A204.1 (cell line): ENCODE results near the gene PACSIN1.
"Not testable (repeated sequence)": the region's sequence is repeated elsewhere in the genome, so short reads cannot be mapped to it uniquely, and the experiment has no call there.

Experiments used
- FAIRE-seq: peaks from 2 replicates; lab custom pipeline; 2012; peaks lifted over from hg19 to GRCh38; lab: Jason Lieb, UNC

Gene PACSIN1

DNA sequence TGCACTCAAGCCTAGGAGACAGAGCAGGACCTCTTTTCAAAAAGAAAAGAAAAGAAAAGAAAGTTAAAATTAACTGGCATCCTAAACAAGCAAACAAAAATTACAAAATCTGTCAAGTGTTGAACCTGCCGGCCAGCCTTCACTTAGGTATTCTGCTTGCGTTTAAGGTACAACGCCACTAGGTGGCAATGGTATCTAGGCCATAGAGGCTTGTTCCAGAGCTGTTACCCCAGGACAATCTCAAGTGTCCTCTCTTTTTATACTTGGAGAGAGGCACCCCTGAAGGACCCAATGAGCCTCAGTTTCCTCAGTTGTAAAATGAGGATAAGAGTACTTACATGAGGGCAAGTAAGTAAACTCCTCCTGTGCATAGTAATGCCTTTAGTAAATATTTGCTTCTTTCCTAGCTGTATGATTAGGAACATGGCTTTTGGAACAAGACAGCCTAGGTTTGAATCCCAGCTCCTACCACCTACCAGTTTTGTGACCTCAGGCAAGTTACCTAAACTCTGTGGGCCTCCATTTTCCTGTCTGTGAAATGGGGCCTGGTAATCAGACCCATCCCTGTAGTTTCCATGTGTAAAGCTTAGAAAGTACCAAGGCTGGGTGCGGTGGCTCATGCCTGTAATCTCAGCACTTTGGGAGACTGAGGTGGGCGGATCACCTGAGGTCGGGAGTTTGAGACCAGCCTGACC, 5.8 kb upstream of the PACSIN1 start:
- peak; percentile 66 for FAIRE-seq

DNA sequence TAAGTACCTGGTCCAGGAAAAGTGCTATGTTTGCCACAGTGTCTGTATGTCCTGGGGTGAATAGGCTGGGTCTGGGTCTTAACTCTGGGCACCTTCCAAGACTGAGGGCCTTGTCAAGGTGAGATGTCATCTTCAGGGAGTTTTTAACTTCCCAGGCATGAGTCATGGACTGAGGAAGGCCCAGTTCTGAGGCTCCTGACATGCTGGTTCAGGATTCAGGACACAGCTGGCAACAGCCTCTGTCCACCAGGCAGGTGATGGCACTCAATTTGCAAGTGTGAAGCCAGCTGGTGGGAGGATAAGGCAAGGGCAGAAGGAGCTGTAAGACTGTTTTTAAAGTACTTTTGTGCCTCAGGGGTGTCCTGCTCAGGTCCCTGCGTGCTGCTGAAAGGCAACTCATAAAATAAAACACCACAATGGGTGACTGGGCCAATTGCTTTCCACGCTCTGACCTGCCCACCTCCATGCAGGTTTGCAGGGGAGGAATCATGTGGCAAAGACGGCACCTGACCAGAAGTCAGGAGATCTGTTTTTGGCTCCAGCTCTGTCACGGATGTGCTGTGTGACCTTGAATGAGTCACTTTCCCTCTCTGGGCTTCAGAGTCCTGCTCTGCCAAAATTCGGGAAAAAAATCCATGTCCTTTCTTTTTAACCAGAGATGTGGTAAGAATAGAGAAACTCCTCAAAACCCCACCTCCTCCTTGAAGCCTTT, 4.9 kb upstream of the PACSIN1 start:
- FAIRE-seq = no peak

DNA sequence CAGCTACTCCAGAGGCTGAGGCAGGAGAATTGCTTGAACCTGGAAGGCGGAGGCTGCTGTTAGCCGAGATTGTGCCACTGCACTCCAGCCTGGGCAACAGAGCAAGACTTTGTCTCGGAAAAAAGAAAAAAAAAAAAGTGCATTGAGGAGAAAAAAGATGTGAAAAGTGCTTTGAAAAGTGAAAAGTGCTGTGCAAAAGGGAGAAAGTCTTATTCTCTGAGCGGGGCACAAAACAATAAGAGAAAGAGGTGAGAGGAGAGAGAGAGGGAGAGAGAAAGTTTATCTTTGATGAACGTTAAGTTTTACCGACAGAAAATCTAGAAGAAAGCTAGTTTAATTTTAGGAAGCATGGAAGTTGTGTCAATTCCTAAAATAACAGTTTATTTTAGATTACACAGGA, 3.9 kb upstream of the PACSIN1 start:
- no peak for FAIRE-seq

DNA sequence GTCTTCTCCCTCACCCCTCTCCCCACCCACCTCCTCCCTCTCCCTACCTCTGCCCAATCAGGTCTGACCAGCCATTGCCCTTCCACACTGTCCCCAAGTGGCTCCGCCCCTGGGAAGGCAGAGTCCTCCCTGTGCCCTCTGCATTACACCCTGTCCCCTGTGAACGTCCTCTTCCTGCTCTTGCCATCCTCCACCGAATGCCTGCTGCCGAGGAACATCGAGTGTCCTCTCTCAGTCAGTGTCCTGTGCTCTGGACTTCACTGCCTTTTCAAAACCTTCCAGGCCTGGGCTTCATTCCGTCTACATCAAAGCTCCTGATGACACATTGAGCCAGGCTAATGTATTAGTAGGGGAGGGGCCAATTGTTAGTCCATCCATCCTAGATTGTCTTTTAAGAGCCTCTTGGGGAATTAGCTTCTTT, 3.3 kb upstream of the PACSIN1 start:
- no peak for FAIRE-seq

DNA sequence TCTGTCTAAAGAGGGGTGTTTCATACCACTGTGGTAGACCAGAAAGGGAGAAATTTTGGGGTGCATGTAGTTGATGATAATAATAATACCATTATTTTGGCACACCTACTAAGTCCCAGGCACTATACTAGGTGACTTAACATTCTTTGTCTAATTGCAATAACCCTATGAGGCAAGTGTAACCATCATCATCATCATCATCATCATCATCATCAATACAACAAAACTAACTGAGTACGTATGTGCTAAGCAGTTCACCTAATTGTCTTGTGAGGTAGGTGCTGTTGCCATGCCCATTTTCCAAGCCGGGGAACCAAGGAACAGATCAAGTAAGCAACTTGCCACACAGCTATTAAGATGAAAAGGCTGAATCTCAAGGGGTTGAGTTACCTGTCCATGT, 2.6 kb upstream of the PACSIN1 start:
- no peak for FAIRE-seq

DNA sequence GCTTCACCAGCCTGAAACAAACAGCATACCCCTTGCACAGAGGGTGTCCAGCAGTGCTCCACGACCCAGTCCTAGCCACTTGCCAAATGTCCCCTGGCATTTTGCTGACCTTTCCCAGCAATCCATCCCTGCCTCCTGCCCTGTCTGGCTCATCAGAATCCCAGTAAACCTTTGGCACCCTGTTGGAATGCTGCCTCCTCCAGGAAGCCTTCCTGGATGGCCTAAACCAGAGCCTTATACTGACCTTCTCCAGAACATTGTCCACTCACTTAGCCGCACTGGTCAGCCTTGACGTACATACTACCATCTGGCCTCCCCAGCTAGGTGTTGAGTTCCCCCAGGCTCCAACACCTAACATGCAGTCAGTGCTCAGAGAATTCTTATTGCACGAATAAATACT, 2.0 kb upstream of the PACSIN1 start:
- FAIRE-seq = no peak

DNA sequence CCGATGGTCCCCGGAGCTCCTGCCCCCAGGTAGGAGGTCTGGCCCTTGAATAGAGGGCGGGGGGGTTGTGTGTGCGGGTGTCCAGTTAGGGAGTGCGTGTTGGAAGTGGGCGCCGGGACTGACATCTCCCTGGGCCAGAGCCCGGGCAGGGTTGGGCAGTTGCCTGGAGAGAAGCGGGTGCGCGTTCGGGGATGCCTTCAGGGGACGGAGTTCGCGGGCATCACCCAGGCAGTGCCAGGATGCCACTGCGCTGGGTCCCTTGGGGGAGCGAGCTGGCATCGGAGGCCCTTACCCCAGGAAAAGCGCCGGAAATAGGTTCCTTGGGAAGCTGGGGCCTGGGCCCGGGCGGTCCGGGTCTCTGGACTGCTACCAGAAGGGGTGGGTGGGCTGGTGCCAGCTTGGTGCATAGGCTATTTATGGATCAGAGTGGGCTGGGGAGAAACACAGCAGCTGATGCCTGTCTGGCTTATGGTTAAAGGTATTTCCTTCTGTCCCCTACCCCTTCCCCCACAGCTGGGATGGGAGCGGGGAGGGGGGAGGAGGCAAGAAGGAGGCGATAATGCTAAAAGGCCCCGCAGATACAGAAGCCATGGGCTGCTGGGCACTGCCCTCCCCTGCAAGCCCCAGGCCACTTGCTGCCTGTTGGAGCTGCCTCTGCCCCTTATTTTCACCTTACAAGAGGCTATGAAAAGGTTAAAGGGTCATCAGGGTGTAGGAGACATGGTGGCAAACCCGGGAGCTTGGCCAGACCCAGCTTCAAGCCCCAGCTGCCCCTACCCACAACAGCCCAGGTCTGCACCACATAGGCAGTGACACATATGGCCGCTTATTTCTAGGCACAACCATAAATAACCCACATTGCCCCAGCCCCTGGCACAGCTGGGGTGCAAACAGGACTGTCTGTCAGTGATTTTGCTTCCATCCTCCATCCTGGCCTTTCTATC, 638 bp downstream of the PACSIN1 start:
- FAIRE-seq = no peak

DNA sequence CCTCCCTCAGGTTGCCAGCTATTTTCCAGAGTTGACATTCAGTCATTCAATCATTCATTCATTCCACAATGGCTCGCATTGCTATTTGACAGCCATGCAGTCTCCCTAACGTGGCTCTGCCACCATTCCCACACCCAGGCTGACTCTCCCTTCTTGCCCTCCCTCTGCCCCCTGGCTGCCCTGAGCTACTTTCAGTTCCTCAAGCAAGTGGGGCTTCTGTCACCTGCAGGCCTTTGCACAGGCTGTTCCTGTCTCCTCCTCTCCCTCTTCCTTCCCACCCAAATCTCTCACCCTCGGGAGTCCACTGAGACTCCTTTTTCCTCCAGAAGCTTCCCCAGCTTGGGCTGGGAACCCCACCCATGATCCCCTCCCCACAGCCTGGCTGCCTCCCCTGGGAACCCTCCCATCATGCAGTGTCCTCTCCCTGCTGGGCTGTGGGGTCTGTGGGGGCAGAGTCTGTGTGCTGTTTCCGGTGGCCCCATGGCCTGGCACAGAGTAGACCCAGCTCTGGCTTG, 2.6 kb downstream of the PACSIN1 start:
- no peak for FAIRE-seq

DNA sequence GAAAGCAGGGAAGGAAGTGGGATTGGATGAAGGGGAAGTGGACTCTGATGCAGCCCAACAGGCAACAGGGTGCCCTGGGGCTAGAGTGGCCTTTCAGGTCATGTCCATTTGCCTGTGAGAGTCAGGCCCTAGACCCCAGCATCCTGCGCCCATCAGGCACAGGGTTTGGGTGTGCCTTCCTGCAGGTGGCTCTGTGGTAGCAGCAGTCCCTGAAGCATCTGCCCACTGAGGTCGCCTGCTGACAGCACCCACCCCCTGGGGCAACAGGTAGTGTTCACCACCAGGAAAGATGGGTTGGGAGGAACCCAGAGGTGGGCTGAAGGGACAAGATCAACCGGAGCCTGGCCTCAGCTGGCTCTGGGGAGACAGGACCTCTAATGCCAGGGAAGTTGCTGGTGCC, 3.6 kb downstream of the PACSIN1 start:
- no peak for FAIRE-seq

DNA sequence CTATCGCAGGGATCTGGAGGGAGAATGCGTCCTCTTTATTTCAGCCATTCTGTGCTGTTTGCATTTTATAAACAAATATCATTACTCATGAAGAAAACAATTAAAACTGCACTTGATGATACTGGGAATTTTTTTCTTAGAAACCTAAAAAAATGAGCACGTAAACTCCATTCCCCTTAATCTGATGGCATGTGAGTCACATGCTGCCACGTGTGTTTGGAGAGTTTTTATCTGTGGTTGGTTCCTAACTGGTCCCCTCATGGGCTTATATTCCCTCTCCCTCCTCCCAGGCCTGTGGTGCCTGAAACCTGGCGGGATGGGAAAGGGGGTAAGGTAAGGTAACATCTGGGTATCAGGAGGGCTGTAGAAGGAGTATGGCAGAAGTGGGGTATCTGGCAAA, 6.5 kb downstream of the PACSIN1 start:
- no peak for FAIRE-seq

DNA sequence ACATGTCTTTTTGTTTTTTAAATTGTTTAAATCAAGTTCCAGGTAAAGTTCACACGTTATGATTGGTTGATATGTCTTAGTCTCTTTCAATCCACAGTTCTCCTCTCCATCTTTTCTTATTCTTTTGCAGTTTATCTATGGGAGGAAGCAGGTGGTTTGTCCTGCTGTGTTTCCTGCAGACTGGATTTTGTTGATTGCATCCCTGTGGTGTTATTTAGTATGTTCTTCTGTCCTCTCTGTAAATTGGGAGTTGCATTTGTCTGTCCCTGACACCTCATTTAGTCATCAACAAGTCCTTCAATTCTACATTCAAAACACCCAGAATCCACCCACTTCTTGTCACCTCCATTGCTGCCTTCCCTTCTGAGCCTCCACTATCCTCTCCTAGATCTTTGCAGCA, 8.1 kb downstream of the PACSIN1 start:
- no peak for FAIRE-seq

DNA sequence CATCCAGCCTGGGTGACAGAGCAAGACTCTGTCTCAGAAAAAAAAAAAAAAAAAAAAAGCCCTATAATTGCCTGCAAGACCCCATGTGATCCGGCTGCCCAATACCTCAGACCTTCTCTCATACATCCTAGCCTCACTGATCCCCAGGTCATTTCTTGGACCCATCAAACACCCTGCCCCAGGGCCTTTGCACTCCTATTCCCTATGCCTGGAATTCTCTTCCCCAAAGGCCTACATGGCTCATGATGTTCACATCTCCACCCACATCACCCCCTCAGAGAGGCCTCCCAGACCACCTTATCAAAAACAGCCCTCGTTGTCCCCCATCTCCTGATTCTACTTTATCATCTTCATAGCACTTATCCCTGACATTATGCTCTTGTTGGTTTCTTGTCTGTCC, 8.9 kb downstream of the PACSIN1 start:
- no peak for FAIRE-seq

DNA sequence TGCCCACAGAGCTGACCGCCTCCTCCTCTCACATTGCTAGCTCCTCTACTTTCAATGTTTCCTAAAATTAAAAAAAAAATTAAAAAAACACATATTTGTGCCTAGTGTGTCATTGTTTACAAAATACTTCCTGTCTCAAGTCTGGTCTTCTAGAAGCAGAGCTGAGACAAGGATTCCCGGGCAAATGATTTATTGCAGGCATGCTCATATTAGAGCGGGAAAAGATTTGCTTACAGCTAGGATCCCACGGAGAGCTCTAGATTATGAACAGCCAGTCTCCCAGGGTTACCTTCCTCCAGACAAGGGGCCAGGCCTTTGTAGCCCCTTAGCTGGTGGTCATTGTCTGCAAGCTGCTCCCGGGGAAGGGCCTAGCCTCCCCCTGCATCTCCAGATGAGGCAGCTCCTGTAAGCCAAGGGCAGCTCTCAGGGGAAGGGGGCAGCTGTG, 9.4 kb downstream of the PACSIN1 start:
- no peak for FAIRE-seq

DNA sequence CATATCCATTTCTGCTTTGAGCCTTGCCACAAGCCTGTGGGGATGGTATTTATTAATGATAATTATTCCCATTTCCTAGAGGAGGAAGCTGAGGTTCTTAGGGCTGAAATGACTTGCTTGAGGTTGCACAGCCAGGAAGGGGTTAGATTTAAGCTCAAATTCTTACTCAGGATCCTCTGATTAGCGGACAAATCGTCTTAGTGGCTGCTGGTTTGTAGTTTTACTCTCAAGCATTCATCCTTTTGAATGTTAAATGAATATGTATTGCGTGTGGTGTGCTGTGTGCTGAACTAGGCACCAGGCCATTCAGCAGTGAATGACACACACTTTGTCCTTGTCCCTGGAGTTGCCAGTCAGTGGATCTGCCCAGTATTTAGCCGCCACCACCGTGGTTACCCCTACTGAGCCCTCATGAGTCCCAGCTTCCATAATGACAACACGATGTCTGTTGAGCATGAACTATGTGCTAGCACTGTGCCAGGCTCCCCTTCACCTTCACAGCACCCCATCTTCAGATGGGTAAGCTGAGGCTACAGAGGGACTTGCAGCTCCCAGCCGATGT, 10.0 kb downstream of the PACSIN1 start:
- FAIRE-seq = no peak

DNA sequence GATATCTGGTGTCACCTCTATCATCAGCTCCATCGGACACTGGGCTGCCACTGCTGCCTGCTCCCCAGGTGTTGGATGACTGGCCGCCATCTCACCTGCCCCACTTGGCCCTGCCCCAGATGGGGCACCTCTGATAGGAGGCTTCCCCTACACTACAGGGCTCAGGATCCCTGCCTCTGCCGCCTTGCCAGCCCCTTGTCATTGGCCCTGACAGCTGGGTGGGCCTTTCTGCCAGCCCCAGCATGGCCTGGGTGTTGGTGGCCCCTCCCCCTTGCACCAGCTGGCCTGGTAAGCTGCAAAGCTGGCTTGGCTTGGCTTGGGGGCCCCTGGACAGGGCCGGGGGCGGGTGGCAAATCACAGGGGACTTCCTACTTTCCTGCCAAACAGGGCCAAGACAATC, 10.6 kb downstream of the PACSIN1 start:
- FAIRE-seq = no peak

DNA sequence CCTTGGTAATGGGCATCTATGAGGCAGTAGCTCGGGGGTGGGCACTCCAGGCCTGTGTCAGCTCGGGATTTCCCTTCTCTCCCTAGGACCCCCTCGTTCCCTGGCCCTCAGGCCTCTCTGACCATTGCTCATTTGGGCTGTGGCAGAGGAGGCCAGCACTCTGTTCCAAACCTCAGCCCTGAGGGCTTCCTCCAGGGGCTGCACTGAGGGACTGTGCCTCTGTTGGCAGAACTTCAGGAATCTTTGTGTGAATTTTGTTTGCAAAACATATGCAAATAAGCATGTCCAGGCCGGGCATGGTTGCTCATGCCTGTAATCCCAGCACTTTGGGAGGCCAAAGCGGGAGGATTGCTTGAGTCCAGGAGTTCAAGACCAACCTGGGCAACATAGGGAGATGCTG, 11.0 kb downstream of the PACSIN1 start:
- FAIRE-seq = no peak

DNA sequence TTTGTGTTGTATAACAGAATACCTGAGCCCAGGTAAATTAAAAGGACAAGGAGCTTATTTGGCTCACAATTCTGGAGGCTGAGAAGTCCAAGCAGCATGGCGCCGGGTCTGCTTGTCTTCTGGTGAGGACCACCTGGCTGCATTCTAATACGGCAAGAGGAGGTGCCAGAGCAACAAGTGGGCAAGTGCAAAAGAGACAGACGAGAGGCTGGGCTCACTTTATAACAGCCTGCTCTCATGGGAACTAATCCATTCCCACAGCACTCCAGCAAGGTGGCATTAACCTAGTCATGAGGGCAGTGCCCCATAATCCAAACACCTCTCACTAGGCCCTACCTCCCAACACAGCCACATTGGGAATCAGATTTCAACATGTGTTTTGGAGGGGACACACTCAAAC, 12.9 kb downstream of the PACSIN1 start:
- no peak for FAIRE-seq

DNA sequence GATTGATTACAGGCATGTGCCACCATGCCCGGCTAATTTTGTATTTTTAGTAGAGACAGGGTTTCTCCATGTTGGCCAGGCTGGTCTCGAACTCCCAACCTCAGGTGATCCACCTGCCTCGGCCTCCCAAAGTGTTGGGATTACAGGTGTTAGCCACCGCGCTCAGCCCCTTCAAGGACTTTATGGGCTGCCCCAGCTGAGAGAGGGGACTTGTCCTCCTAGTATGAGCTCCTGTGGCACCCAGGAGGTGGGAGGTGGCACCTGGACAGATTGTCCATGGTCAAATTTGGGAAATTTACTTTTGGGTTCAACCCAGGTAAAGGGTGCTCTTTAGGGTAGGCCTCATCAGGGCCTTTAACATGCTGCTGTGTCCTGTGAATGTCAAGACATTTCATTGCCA, 17.9 kb downstream of the PACSIN1 start:
- FAIRE-seq = not testable (repeated sequence)

DNA sequence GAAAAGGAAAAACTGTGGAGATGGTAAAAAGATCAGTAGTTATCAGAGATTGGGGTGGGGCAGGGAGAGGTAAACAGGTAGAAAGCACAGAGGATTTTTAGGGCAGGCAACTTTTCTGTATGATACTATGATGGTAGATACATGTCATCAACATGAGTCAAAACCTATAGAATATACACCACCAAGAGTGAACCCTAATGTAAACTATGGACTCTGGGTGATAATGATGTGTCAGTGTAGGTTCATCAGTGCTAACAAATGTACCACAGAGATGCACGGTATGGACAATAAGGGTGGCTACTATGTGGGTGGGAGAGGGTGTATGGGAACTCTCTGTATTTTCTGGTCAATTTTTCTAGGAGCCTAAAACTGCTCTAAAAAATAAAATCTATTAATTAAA, 18.5 kb downstream of the PACSIN1 start:
- FAIRE-seq = no peak

DNA sequence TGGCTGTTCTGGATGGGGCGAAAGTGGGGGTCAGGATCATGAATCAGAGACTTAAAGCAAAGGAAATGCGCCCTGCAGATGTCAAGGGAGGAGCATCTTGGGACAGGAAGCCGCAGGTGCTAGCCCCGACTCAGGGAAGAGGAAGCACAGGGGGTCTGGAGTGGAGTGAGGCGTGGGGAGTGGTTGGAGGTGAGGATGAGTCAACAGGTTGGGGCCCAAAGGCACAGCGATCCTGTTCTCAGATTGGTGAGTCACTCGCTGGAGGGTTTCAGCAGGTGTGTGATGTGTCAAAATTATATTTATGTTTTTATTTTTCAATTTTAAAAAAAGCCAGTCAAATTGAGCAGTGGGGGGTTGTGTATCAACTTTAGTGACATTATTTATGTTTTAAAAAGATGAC, 19.0 kb downstream of the PACSIN1 start:
- no peak for FAIRE-seq

DNA sequence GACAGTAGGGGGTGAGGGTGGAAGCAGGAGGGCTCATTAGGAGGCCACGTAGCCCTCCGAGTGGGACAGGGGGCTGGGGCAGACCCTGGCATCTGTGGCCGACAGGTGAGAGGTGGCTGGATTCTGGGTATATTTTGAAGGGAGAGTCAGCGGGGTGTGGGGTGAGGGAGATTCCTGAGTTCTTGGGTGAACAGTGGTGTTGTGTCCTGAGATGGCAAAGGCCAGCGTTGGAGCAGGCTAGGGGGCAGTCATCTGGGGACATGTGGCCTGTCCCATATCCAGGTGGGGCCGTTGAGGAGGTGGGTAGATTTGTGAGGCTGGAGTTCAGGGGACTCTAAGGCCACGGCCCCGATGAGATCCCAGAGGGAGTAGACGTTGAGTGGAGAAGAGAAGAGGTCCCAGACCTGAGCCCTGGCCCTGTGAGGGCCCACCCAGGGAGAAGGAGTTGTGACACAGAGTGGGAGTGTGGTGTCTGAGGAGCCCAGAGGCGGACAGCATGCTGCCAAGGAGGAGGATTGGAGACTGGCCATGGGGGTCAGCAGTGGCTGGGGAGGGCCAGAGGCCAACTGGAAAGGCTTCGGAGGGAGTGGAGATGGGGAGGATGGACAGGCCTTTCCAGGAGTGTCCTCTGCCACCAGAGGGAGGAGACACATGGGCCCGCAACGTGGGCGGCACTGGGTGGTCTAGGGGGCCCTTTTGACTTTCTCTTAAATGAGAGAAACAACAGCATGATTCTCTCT, 19.6 kb downstream of the PACSIN1 start:
- no peak for FAIRE-seq
